ENCODE measurements around the gene DPH3. TPM values are rescaled to one million over a fixed set of nuclear protein-coding genes. Genes with fewer than 3 reads are reported as not detected.

The DPH3 gene
- total RNA-seq, 1 experiment from 2014 or later, result 26.9 TPM

GRCh38 chr3:16255726-16256125 lies 9.0 kb downstream of the DPH3 start:
- DNase-seq (ENCODE audit: low read depth), result no peak

GRCh38 chr3:16255326-16255725 lies 9.4 kb downstream of the DPH3 start:
- no peak for DNase-seq (ENCODE audit: low read depth)

GRCh38 chr3:16254916-16255315 lies 9.8 kb downstream of the DPH3 start:
- DNase-seq (ENCODE audit: low read depth), result peak; percentile 44

- no peak for DNase-seq (ENCODE audit: low read depth)
Observed at GRCh38 chr3:16253601-16254000, 11.1 kb downstream of the DPH3 start.

GRCh38 chr3:16252988-16253387 lies 11.8 kb downstream of the DPH3 start:
- no peak for DNase-seq (ENCODE audit: low read depth)

- no peak for DNase-seq (ENCODE audit: low read depth)
Observed at GRCh38 chr3:16252243-16252978, 12.3 kb downstream of the DPH3 start.

GRCh38 chr3:16251316-16252085 lies 13.2 kb downstream of the DPH3 start:
- no peak for DNase-seq (ENCODE audit: low read depth)

GRCh38 chr3:16249886-16250285 lies 14.9 kb downstream of the DPH3 start:
- DNase-seq (ENCODE audit: low read depth), result no peak

GRCh38 chr3:16249336-16249735 lies 15.4 kb downstream of the DPH3 start:
- peak; percentile 51 for DNase-seq (ENCODE audit: low read depth)

GRCh38 chr3:16248556-16248955 lies 16.2 kb downstream of the DPH3 start:
- no peak for DNase-seq (ENCODE audit: low read depth)

- peak; percentile 78 for DNase-seq (ENCODE audit: low read depth)
Observed at GRCh38 chr3:16247282-16248061, 17.3 kb downstream of the DPH3 start.

GRCh38 chr3:16245609-16246008 lies 19.1 kb downstream of the DPH3 start:
- DNase-seq (ENCODE audit: low read depth), result no peak

- peak; percentile 12 for DNase-seq (ENCODE audit: low read depth)
Observed at GRCh38 chr3:16243706-16244490, 20.8 kb downstream of the DPH3 start.

GRCh38 chr3:16242177-16242576 lies 22.6 kb downstream of the DPH3 start:
- DNase-seq (ENCODE audit: low read depth), result no peak

GRCh38 chr3:16241225-16241624 lies 23.5 kb downstream of the DPH3 start:
- no peak for DNase-seq (ENCODE audit: low read depth)

GRCh38 chr3:16240229-16241023 lies 24.3 kb downstream of the DPH3 start:
- peak; percentile 77 for DNase-seq (ENCODE audit: low read depth)

- no peak for DNase-seq (ENCODE audit: low read depth)
Observed at GRCh38 chr3:16239780-16240179, 25.0 kb downstream of the DPH3 start.

- DNase-seq (ENCODE audit: low read depth), result no peak
Observed at GRCh38 chr3:16239086-16239770, 25.5 kb downstream of the DPH3 start.

GRCh38 chr3:16236856-16237393 lies 27.8 kb downstream of the DPH3 start:
- DNase-seq (ENCODE audit: low read depth), result no peak

All from LHCN-M2 (cell line).